NCI-H510A treated with DMSO at 0.1 percent for 48 hours (cell line): Measurements from ENCODE around the gene ABHD11.
"Not testable (repeated sequence)": the region's sequence is repeated elsewhere in the genome, so short reads cannot be mapped to it uniquely, and the experiment has no call there.

Experiments used
- DNase-seq: peaks from one replicate; lab custom pipeline; 2025; lab: John Stamatoyannopoulos, UW

Gene ABHD11, protein sequence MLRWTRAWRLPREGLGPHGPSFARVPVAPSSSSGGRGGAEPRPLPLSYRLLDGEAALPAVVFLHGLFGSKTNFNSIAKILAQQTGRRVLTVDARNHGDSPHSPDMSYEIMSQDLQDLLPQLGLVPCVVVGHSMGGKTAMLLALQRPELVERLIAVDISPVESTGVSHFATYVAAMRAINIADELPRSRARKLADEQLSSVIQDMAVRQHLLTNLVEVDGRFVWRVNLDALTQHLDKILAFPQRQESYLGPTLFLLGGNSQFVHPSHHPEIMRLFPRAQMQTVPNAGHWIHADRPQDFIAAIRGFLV

DNA sequence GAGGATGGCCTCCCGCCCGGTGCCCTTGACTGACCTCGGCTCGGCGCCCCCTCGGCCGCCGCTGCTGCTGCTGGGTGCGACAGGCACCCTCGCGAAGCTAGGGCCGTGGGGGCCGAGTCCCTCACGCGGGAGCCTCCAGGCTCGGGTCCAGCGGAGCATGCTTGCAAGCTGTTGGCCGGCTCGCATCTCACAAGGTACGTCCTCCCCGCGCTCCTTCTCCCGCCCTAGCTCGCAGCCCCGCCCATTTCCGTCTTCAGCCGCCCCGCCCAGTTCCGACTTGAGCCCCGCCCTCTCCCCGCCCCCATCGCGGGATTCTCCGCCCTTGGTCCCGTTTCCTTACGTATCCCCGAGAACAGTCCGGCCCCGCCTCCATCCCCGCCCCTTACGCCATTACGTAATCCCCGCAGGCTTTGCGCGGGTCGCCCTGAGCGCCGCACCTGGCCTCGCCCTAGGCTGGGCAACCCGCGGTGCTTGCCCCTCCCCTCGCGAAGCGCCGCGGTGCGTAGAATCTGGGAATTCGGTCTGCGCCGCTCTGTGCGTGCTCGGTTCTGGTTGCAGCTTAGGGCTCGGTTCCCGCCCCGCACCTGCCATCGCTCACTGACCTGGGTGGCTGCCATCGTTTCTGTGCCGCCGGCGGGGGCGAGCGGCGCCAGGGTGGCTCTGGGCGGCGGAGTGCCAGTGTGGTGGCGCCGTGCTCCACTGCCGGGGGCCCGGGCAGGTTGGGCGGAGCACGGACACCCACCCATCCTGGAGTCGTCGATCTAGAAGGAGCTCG lies at the start of gene ABHD11:
TSS of gene ABHD11 (minus strand) at position 191 of the 775 bp plus-strand sequence. CDS start at position 159, 32 bp downstream.
- DNase-seq: peak; percentile 97

DNA sequence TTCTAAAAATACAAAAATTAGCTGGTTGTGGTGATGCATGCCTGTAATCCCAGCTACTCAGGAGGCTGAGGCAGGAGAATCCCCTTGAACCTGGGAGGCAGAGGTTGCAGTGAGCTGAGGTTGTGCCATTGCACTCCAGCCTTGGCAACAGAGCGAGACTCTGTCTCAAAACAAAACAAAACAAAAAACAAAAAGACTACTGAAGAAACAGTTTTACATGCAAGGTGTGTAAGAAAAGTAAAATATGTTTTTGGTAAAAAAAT lies 49.1 kb upstream of the ABHD11 start:
- DNase-seq: not testable (repeated sequence)

DNA sequence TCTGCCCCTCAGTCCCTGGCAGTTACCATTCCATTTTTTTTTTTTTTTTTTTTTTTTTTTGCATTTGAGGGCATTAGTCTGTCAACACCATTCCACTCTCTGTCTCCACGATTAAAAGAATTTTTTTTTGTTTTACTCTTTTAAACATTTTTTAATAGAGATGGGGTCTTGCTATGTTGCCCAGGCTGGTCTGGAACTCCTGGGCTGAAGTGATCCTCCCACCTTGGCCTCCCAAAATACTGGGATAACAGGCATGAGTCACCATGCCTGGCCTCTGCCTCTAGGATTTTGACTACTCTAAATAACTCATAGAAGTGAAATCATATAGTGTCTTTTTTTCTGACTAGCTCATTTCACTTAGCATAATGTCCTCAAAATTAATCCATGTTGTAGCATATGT lies 48.0 kb upstream of the ABHD11 start:
- DNase-seq: no peak

DNA sequence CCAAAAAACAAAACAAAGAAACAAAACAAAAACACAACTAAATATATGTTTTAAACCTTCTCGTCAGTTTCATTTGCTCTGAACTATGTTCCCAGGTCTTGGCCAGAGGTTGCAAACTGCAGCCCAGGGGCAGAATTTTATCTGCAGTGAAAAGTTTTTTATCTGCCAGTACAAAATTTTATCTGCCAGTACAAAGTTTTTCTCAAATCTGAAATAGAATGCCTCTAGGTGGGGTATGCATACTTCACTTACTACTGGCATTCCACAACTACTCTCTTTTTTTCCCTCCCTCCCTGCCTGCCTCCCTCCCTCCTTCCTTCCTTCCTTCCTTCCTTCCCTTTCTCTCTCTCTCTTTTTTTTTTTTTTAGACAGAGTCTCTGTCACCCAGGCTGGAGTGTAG lies 40.9 kb upstream of the ABHD11 start:
- no peak for DNase-seq

DNA sequence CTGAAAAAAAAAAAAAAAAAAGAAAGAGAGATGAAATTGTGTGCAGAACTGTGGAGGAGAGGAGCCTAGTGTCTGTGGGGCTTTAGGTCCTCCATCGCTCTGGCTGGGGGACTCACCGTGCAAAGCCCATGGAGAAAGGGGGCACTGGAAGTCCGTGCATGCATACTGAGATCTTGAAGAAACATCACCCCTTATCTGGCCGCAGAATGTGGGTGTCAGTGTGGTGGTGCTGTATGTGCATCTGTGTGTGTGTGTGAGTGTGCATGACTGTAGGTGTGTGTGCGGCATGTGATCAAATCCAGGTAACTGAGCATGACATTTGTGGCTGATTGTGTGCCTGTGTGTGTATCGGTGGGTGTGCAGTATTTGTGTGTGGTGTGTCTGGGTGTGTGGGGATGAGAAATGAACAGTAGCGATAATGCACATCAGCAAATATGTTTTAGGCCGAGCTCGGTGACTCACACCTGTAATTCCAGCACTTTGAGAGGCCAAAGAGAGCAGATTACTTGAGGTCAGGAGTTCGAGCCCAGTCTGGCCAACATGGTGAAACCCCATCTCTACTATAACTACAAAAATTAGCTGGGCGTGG lies 40.3 kb upstream of the ABHD11 start:
- DNase-seq: no peak

DNA sequence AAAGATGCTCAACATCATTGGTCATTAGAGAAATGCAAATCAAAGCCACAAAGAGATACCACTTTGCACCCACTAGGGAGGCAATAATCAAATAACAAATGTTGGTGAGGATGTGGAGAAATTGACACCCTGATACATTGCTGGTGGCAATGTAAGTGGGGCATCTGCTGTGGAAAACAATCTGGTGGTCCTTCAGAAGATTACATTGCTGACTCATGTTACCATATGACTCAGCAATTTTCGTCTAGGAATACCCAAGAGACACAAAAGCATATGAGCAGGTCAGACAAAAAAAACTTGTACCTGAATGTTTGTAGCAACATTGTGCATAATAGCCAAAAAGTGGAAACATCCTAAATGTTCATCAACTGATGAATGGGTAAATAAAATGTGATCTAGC lies 36.3 kb upstream of the ABHD11 start:
- DNase-seq: no peak

DNA sequence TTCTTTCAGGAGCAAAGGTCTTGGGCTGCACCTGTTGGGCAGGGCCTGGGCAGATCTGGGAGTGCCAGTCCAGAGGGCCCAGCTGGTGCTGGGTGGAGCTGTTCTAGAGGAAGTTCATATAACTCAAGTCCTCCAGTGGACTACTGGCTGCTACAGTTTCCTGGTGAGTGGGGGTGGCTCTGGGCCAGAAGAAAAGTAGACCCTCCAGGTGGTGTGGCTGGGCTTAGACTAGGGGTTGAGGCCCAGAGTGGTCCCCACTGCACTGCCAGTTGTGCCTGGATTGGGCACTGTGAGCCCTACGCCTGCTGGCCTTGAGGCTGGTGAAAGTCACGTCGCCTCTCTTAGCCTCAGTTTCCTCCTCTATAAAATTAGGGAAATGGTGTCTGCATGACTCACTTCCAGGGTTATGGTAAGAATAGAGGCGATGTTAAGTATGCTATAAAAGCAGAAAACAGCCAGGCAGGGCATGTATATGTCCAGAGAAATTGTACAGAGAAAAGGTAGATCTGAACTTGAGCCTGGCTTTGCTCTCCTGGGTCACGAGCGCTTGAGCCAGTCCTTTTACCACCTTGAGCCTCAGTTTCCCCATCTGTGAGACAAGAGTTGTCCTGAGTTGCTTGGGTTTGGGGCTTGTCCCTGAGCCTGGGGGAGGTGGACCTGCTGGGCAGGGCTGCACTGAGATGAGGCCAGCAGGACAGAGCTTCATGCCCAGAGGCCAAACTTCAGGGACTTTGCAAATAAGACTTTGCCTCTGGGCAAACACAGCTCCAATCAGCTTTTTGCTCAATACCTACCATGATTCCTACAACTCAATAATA lies 35.3 kb upstream of the ABHD11 start:
- no peak for DNase-seq

DNA sequence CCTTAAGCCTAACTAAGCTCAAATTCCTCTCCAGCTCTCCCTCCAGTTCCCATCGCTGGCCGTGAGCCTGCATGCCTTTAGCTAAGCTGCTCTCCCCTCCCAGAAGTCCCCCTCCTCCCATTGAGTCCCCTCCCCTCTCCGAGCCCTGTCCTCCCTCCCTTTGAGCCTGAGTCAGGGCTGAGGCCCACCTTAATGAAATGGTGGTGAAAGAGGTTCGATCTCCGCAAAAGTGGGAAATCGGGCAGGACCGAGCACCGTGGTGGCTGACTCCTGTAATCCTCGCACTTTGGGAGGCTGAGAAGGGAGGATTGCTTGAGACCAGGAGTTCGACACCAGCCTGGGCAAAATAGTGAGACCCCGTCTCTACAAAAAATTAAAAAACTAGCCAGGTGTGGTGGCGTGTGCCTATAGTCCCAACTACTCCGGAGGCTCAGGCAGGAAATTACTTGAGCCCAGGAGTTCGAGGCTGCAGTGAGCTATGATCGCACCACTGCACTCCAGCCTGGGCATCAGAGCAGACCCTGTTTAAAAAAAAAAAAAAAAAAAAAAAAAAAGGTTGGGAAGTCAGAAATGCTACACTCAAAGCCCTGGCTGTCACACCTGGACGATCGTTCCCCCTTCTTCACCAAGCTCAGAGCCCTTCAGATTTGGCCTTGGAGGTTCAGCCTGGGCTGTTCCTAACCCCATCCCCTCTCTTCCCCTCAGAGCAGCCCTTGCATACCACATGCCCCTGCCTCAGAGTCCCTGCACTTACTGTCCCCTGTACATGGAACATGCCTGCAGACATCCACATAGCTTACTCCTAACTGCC lies 32.5 kb upstream of the ABHD11 start:
- DNase-seq: no peak

DNA sequence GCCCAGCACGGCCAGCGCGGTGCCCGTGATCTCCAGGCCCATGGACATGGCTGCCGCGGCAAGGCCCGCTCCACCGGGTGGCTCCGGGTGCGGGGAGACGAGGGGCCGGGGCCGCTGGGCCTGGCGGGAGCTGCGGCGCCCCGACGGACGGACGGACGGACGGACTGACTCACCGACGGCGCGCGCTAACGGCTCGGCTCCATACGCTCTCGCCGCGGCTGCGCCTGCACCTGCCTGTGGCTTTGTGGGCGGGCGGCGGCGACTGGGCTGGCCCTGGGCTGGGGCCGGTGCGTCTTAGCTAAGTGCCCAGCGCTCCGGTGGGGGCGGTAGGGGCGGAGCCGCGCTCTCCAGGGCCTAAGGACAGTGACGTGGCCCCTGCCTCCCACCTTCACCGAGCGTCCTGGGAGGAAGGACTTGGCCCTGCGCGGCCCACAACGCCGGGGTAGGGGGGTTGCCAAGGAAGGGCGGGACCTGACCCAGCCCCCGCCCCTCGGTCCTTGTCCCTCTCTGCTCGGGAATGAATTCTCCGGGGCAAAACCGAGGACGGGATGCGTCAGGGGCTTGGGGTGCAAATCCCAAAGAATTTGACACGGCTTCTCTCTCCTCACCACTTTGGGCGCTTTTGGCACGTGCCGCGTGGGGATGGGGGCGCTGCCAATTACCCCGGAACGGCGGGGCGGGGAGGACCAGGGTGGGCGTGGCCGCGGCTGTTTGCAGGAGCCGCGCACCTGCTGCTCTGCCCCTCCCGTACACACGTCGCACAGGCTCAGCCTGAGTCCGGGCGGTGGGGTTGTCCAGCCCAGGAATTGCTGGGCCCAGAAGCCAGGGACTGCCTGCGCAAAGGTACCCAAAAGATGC lies 31.6 kb upstream of the ABHD11 start, which contains the start of gene CLDN3:
TSS of gene CLDN3 (minus strand) at position 269 of the 858 bp plus-strand sequence. CDS start at position 48, 221 bp downstream.
- peak; percentile 94 for DNase-seq

DNA sequence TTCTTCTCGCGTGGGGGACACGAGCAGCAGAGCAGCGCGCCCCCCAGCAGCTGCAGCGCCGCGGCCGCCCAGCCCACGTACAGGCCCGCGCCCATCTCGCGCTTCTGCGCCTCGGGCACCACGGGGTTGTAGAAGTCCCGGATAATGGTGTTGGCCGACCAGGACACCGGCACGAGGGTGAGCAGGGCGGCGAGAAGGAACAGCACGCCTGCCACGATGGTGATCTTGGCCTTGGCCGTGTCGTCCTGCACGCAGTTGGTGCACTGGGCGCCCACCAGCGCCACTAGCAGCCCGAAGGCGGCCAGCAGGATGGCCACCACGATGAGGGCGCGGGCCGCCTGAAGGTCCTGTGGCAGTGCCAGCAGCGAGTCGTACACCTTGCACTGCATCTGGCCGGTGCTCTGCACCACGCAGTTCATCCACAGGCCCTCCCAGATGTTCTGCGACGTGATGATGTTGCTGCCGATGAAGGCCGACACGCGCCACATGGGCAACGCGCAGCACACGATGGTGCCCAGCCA lies 30.9 kb upstream of the ABHD11 start:
- DNase-seq: peak; percentile 11

DNA sequence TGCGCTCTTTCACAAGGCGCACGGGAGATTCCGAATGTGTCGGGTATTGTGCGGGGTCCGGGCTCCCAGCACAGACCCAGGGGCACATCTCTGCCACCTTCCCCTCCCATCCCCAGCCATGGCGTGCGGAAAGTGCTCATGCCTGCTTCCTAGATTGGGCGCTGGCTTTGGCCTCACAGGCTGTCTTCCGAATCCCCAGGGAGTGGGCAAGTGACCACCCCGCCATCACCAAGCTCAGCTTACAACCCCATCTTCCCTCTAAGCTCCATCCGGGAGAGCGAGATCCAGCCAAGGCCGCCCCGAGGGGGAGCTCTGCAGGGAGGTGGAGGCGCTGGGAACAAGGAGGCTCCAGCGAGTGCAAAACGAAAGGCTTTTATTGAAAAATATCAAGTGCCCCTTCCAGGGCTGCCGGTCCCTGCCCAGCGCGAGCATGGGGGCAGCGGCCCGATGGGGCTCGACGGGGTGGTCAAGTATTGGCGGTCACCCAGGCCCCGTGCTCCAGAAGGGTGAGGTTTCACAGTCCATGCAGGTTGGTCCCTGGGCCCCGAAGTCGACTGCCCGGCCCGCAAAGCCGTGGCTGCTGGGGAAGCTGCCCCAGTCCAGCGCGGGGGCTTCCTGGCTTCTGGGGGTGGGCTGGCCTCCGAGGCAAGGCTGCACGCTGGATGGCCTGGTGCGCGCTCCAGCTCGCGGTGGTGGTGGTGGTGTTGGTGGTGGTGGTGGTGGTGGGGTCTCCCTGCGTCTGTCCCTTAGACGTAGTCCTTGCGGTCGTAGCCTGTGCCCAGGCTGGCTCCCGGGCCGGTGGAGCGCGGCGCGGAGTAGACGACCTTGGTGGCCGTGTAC lies 30.3 kb upstream of the ABHD11 start:
- peak; percentile 7 for DNase-seq

DNA sequence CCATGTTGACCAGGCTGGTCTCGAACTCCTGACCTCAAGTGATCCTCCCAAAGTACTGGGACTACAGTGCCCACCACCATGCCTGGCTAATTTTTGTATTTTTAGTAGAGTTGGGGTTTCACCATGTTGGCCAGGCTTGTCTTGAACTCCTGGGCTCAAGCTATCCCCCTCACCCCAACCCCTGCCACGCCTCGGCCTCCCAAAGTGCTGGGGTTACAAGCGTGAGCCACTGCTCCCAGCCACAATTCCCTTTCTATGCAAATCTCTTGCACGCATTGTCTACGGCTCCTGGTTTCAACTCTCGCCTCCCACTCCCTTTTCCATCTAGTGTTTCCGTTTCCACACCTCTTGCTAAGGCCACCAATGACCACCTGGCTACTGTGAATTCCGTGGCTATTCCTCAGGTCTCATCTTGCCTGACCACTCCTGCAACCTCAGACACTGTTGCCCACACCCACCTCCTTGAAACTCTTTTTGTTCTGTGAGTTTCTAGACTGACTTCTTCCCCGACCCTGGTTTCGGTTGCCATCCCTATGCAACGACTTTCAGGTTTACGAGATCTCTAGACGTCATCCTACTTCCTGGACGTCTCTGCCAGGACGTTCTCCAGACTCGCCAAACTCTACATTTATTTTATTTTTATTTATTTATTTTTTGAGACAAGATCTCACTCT lies 28.1 kb upstream of the ABHD11 start:
- no peak for DNase-seq

DNA sequence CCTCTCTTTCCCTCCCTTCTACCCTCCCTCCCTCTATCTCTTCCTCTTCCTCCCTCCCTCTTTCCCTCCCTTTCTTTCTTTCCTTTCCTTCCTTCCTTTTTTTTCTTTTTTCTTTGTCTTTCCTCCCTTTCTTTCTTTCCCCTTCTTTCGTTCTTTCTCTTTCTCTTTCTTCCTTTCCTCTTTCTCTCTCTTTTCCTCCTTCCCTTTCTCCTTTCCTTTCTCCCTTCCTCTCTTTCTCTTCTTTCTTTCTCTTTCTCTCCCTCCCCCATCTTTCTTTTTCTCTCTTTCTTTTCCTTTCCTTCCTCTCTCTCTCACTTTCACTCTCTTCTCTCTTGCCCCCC lies 24.0 kb upstream of the ABHD11 start:
- DNase-seq: no peak

DNA sequence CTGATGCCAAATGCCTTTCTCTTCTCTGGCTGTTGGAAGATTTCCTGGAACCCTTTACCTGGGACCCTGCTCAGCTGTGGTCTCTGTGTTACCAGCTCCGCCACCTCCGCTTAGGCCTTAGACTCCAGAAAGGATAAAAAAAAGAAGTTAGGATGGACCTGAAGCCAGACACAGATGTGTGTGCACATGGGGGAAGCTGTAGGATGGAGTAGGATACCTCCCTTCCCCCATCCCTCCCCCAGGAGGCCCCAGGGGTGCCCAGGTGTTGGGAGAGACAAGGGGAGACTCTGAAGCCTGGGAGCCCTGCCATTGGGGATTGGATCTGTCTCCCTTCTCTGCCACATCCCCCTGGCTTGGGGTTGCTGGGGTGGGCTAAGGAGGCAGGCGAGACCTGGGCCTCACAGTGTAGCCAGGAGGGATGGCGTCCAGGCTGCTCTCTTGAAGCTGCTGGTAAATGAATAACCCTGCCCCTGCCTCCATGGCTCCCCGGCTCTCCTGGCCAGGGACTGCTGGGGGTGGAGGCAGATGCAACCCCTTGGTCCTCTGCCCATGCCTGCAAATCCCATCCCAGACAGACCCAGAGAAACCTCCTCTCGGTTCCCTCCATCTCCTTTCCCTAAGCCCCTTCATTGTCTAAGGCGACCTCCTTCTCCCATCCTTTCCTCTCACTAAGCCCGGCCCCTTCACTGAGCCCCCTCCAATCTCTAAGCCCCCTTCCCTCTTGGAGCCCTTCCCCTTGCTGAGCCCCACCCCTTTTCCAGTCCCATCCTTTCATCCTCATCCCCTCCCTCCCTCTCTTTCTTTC lies 23.5 kb upstream of the ABHD11 start:
- no peak for DNase-seq

DNA sequence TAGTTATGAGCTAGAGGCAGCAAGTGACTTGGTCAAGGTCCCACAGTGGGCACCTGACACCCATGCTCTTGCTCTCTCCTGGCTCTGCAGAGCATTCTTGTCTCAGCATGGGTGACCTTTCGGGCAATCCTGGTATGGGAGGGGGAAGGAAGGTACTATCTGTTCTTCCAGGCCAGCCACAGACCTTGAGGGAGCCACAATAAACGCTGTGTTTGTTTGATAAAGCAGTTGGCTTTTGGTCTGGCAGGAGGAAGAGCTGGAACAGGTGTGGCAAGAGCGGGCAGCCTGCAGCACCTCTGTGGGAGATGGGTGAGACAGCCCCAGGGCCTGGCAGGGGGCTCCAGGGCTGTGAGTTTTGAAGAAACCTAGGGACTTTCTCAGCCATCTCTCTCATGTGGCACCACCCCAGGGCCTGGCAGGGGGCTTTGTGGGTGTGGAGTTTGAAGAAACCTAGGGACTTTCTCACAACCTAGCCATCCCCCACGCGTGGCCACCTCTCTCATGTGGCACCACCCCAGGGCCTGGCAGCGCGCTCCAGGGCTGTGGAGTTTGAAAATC lies 20.1 kb upstream of the ABHD11 start:
- DNase-seq: peak; percentile 12

DNA sequence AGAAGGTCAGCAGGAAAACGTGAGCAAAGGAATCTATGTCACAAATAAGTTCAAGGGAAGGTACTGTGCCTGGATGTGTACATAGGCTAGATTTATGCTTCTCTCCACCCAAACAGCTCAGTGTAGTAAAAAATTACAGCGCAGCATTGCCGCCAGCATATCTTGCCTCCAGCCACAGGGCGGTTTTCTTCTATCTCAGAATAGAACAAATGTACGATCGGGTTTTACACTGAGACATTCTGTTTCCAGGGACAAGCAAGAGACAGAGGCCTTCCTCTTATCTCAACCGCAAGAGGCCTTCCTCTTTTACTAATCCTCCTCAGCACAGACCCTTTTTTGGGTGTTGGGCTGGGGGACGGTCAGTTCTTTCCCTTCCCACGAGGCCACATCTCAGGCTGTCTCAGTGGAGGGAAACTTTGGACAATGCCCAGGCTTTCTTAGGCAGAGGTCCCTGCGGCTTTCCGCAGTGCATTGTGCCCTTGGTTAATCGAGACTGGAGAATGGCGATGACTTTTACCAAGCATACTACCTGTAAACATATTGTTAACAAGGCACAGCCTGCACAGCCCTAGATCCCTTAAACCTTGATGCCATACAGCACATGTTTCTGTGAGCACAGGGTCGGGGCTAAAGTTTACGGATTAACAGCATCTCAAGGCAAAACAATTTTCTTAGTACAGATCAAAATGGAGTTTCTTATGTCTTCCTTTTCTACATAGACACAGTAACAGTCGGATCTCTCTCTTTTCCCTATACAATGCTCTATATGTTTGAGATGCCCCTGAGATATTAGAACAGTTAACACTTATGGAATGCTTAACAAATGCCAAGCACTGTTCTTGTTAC lies 11.6 kb upstream of the ABHD11 start:
- DNase-seq: no peak

DNA sequence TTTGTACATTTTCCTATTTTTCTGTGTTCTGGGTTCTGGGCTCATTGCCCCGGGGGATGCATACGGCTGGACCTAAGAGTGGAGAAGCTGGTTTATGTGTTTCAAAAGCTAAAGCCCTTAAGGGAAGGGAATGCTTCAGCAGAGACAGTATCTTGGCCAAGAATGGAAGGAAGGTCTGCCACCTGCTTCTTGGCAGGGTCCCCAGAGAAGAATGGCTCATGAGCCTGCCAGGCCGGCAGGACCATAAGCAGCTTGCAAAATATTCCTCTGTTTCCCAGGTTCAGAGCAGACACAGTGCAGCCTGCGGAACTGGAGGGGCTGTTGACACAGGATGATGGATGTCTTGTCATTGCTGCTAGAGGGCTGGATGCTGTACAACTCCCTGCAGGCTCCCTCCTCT lies 7.8 kb upstream of the ABHD11 start:
- peak; percentile 77 for DNase-seq
